CD1c-positive myeloid dendritic cell (primary cell): ENCODE data around the gene ALS2CL.

ENCODE experiments used
- DNase-seq: peaks from one replicate; pipeline ENCODE4 v3.0.0-alpha.2; 2016; ENCODE audit errors: extremely low spot score

Gene ALS2CL

GRCh38 chr3:46629551-46630517 lies 63.6 kb downstream of the ALS2CL start:
- DNase-seq, result peak; percentile 86

GRCh38 chr3:46628901-46629369 lies 64.5 kb downstream of the ALS2CL start:
- no peak for DNase-seq

- no peak for DNase-seq
Measured at GRCh38 chr3:46627078-46627477, 66.4 kb downstream of the ALS2CL start.

- DNase-seq, result no peak
Measured at GRCh38 chr3:46626039-46626438, 67.4 kb downstream of the ALS2CL start.

- DNase-seq, result no peak
Measured at GRCh38 chr3:46624975-46625490, 68.4 kb downstream of the ALS2CL start.

GRCh38 chr3:46624533-46624932 lies 68.9 kb downstream of the ALS2CL start:
- DNase-seq, result no peak

GRCh38 chr3:46619845-46620778 lies 73.4 kb downstream of the ALS2CL start:
- DNase-seq, result no peak
